ENCODE results near the gene ANKS1B. TPM values are rescaled to one million over a fixed set of nuclear protein-coding genes. Genes with fewer than 3 reads are reported as not detected.

ANKS1B gene
- total RNA-seq, 4 donors from 2014 or later: 0.88 to 10.7 (median 4.4) TPM

GRCh38 chr12:99915251-99916082 lies 69.3 kb downstream of the ANKS1B start:
- no peak for TF ChIP-seq CTCF (IDR thresholded peaks at IDR 0.05)
- no peak for TF ChIP-seq POLR2A (IDR thresholded peaks at IDR 0.05)
- H3K27ac ChIP-seq: no peak overlapping the region

GRCh38 chr12:99914206-99914605 lies 70.5 kb downstream of the ANKS1B start:
- TF ChIP-seq POLR2A (IDR thresholded peaks at IDR 0.05) (no peak), CTCF (IDR thresholded peaks at IDR 0.05) (no peak)
- Histone ChIP-seq H3K36me3 (no peaks in the 10 kb centered on the region), H3K27ac (no peak overlapping the region), H3K27me3 (no peaks in the 10 kb centered on the region), H3K9me3 (no peaks in the 10 kb centered on the region), H3K4me1 (no peaks in the 10 kb centered on the region), H3K4me3 (no peak overlapping the region)
- DNase-seq: no peak

More at GRCh38 chr12:99915251-99916082, 69.3 kb downstream of the ANKS1B start:
- Histone ChIP-seq H3K9me3 (no peaks in the 10 kb centered on the region), H3K4me1 (no peaks in the 10 kb centered on the region), H3K27me3 (no peaks in the 10 kb centered on the region), H3K4me3 (no peak overlapping the region), H3K36me3 (no peaks in the 10 kb centered on the region)
- DNase-seq: no peak

- peak overlapping the region in 1 of 4 donors; percentile 64 for H3K27ac ChIP-seq
Observed at GRCh38 chr12:99911967-99912366, 72.8 kb downstream of the ANKS1B start.

GRCh38 chr12:99911081-99911480 lies 73.7 kb downstream of the ANKS1B start:
- no peak for DNase-seq
- no peak overlapping the region for H3K4me3 ChIP-seq
- no peaks in the 10 kb centered on the region for H3K36me3 ChIP-seq
- H3K9me3 ChIP-seq: no peaks in the 10 kb centered on the region
- H3K27me3 ChIP-seq: no peaks in the 10 kb centered on the region
- no peaks in the 10 kb centered on the region for H3K4me1 ChIP-seq
- TF ChIP-seq CTCF (IDR thresholded peaks at IDR 0.05) (no peak), POLR2A (IDR thresholded peaks at IDR 0.05) (no peak)
- H3K27ac ChIP-seq: peak overlapping the region in 1 of 4 donors; percentile 64

More at GRCh38 chr12:99911967-99912366, 72.8 kb downstream of the ANKS1B start:
- no peak for DNase-seq
- H3K9me3 ChIP-seq: no peaks in the 10 kb centered on the region
- H3K4me3 ChIP-seq: no peak overlapping the region
- no peak for TF ChIP-seq CTCF (IDR thresholded peaks at IDR 0.05)
- H3K27me3 ChIP-seq: no peaks in the 10 kb centered on the region
- H3K36me3 ChIP-seq: no peaks in the 10 kb centered on the region
- no peaks in the 10 kb centered on the region for H3K4me1 ChIP-seq

- Histone ChIP-seq H3K27me3 (no peaks in the 10 kb centered on the region), H3K4me3 (no peak overlapping the region), H3K27ac (peak overlapping the region in 1 of 4 donors; percentile 64), H3K9me3 (no peaks in the 10 kb centered on the region), H3K36me3 (no peaks in the 10 kb centered on the region), H3K4me1 (no peaks in the 10 kb centered on the region)
- TF ChIP-seq POLR2A (IDR thresholded peaks at IDR 0.05): no peak
- TF ChIP-seq CTCF (IDR thresholded peaks at IDR 0.05): no peak
- no peak for DNase-seq
Observed at GRCh38 chr12:99910342-99910741, 74.4 kb downstream of the ANKS1B start.

All from Peyer's patch (tissue), 4 donors.